ENCODE results near the gene ANKFN1. TPM values are rescaled to one million over a fixed set of nuclear protein-coding genes. Genes with fewer than 3 reads are reported as not detected.

Gene ANKFN1
- total and polyA plus RNA-seq, 7 donors = 0.12 to 0.55 (median 0.26) TPM; not detected in 3

- WGBS, 2 donors = 85 to 94% methylated on average over 1 of the region's 1 CpG
- H3K9me3 ChIP-seq = no peaks in the 10 kb centered on the region
- H3K36me3 ChIP-seq = no peaks in the 10 kb centered on the region
- no peak for DNase-seq
- TF ChIP-seq POLR2AphosphoS5 (IDR thresholded peaks at IDR 0.05) (no peak), POLR2A (IDR thresholded peaks at IDR 0.05) (no peak), CTCF (IDR thresholded peaks at IDR 0.05) (no peak), EP300 (IDR thresholded peaks at IDR 0.05) (no peak)
- intact Hi-C loops (cut with DNase I) = no loop called here
- no peaks in the 10 kb centered on the region for H3K27me3 ChIP-seq
- H3K4me3 ChIP-seq = no peak overlapping the region
- no peak overlapping the region for H3K27ac ChIP-seq
- H3K4me1 ChIP-seq = peaks cover 0 to 4% (median 0%) of the 10 kb centered on the region in 4 donors
These were observed 69.0 kb downstream of the ANKFN1 start for GRCh38 chr17:56222255-56222654.

- DNase-seq = no peak
- no peak overlapping the region for H3K4me3 ChIP-seq
- peaks cover 0 to 8% (median 2%) of the 10 kb centered on the region in 4 donors for H3K4me1 ChIP-seq
- H3K27ac ChIP-seq = no peak overlapping the region
- no peak for TF ChIP-seq EP300 (IDR thresholded peaks at IDR 0.05)
- TF ChIP-seq CTCF (IDR thresholded peaks at IDR 0.05) = no peak
- TF ChIP-seq POLR2AphosphoS5 (IDR thresholded peaks at IDR 0.05) = no peak
- no peak for TF ChIP-seq POLR2A (IDR thresholded peaks at IDR 0.05)
- H3K27me3 ChIP-seq = no peaks in the 10 kb centered on the region
- WGBS, 2 donors = 56 to 65% methylated on average over 4 of the region's 4 CpGs
- intact Hi-C loops (cut with DNase I) = no loop called here
- H3K9me3 ChIP-seq = no peaks in the 10 kb centered on the region
- no peaks in the 10 kb centered on the region for H3K36me3 ChIP-seq
These were observed 77.4 kb downstream of the ANKFN1 start for GRCh38 chr17:56230660-56231059.

- Histone ChIP-seq H3K4me3 (no peak overlapping the region), H3K4me1 (peaks cover 0 to 8% (median 2%) of the 10 kb centered on the region in 4 donors), H3K27ac (no peak overlapping the region), H3K9me3 (no peaks in the 10 kb centered on the region), H3K36me3 (no peaks in the 10 kb centered on the region), H3K27me3 (no peaks in the 10 kb centered on the region)
- no peak for TF ChIP-seq CTCF (IDR thresholded peaks at IDR 0.05)
- no peak for TF ChIP-seq POLR2A (IDR thresholded peaks at IDR 0.05)
- no peak for TF ChIP-seq POLR2AphosphoS5 (IDR thresholded peaks at IDR 0.05)
- TF ChIP-seq EP300 (IDR thresholded peaks at IDR 0.05) = no peak
- no peak for DNase-seq
- intact Hi-C loops (cut with DNase I) = no loop called here
- WGBS, 2 donors = 80% methylated on average over 2 of the region's 2 CpGs
These were observed 78.0 kb downstream of the ANKFN1 start for GRCh38 chr17:56231252-56231651.

GRCh38 chr17:56231693-56232092 lies 78.4 kb downstream of the ANKFN1 start:
- TF ChIP-seq CTCF (IDR thresholded peaks at IDR 0.05) = no peak
- no peaks in the 10 kb centered on the region for H3K36me3 ChIP-seq
- peaks cover 0 to 8% (median 2%) of the 10 kb centered on the region in 4 donors for H3K4me1 ChIP-seq
- no peak overlapping the region for H3K4me3 ChIP-seq
- H3K27ac ChIP-seq = no peak overlapping the region
- H3K27me3 ChIP-seq = no peaks in the 10 kb centered on the region
- H3K9me3 ChIP-seq = no peaks in the 10 kb centered on the region
- no peak for DNase-seq
- intact Hi-C loops (cut with DNase I) = no loop called here
- WGBS, 2 donors = 77 to 85% methylated on average over 5 of the region's 5 CpGs

- TF ChIP-seq EP300 (IDR thresholded peaks at IDR 0.05) (no peak), POLR2A (IDR thresholded peaks at IDR 0.05) (no peak), POLR2AphosphoS5 (IDR thresholded peaks at IDR 0.05) (no peak), CTCF (IDR thresholded peaks at IDR 0.05) (no peak)
- Histone ChIP-seq H3K36me3 (no peaks in the 10 kb centered on the region), H3K4me3 (no peak overlapping the region), H3K27me3 (no peaks in the 10 kb centered on the region), H3K27ac (no peak overlapping the region), H3K9me3 (no peaks in the 10 kb centered on the region), H3K4me1 (no peaks in the 10 kb centered on the region)
- 93 to 95% methylated on average over 2 of the region's 2 CpGs for WGBS, 2 donors
- intact Hi-C loops (cut with DNase I) = no loop called here
- no peak for DNase-seq
These were observed 91.1 kb downstream of the ANKFN1 start for GRCh38 chr17:56244268-56244890.
